ENCODE data around the gene DENND2A.
"Not testable (repeated sequence)": the region's sequence is repeated elsewhere in the genome, so short reads cannot be mapped to it uniquely, and the experiment has no call there.

Gene DENND2A

DNA sequence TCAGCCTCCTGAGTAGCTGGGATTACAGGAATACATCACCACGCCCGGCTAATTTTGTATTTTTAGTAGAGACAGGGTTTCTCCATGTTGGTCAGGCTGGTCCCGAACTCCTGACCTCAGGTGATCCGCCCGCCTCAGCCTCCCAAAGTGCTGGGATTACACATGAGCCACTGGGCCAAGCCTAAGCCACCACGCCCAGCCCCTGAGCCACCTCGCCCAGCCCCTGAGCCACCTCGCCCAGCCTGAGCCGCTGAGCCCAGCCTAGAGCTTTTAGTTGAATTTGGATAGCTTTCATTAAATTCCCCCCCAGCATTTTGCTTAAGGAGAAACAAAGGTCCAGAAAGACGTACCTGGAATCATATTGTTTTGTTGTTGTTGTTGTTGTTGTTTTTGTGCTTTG is 29.2 kb upstream of the DENND2A start:
- H3K18ac ChIP-seq (ENCODE audit: low read length); H4K12ac ChIP-seq (ENCODE audit: low read depth, low read length); H2BK12ac ChIP-seq (ENCODE audit: low read length); H2AFZ ChIP-seq (ENCODE audit: insufficient read depth, low read length, poor library complexity); H3K36me3 ChIP-seq (ENCODE audit: control insufficient read depth in 1 of 2, insufficient read depth in 2 of 2, low read length in 2 of 2); H4K91ac ChIP-seq (ENCODE audit: low read depth, low read length); H3K9ac ChIP-seq (ENCODE audit: low read length); H3K4me3 ChIP-seq (ENCODE audit: low read depth, low read length); H2AK5ac ChIP-seq (ENCODE audit: low read length); H3K23ac ChIP-seq (ENCODE audit: low read length); H2BK5ac ChIP-seq (ENCODE audit: low read depth, low read length, poor library complexity); H3K4ac ChIP-seq (ENCODE audit: low read depth, low read length); H3K4me1 ChIP-seq (ENCODE audit: control insufficient read depth in 1 of 2, insufficient read depth in 2 of 2, low read length in 2 of 2); H3K14ac ChIP-seq (ENCODE audit: low read length); H4K8ac ChIP-seq (ENCODE audit: low read depth, low read length); DNase-seq; H3K27ac ChIP-seq (ENCODE audit: low read depth, low read length); H2BK120ac ChIP-seq (ENCODE audit: insufficient read depth, low read length, poor library complexity); H3K9me3 ChIP-seq (ENCODE audit: insufficient read depth, low read depth, low read length); H3K79me1 ChIP-seq (ENCODE audit: low read length); H3K4me2 ChIP-seq (ENCODE audit: low read length); H3K27me3 ChIP-seq (ENCODE audit: insufficient read depth, low read length); H3K79me2 ChIP-seq (ENCODE audit: control insufficient read depth, insufficient read depth, low read length, poor library complexity): not testable (repeated sequence)
- no CpG with 5 or more reads among the region's 10 CpGs for WGBS (ENCODE audit: extremely low coverage, insufficient coverage, insufficient read length)

GRCh38 chr7:140669352-140669751 is 28.7 kb upstream of the DENND2A start:
- H3K4me2 ChIP-seq (ENCODE audit: low read length), result no peak overlapping the region
- no peak overlapping the region for H2BK5ac ChIP-seq (ENCODE audit: low read depth, low read length, poor library complexity)
- DNase-seq, result no peak
- no peaks in the 10 kb centered on the region for H3K36me3 ChIP-seq (ENCODE audit: control insufficient read depth in 1 of 2, insufficient read depth in 2 of 2, low read length in 2 of 2)
- H3K4ac ChIP-seq (ENCODE audit: low read depth, low read length), result no peak overlapping the region
- peaks cover 6% of the 10 kb centered on the region for H3K79me1 ChIP-seq (ENCODE audit: low read length)
- no peak overlapping the region for H4K91ac ChIP-seq (ENCODE audit: low read depth, low read length)
- no peak overlapping the region for H2BK12ac ChIP-seq (ENCODE audit: low read length)
- no peaks in the 10 kb centered on the region for H3K27me3 ChIP-seq (ENCODE audit: insufficient read depth, low read length)
- WGBS (ENCODE audit: extremely low coverage, insufficient coverage, insufficient read length), result no CpG with 5 or more reads among the region's 3 CpGs
- no peak overlapping the region for H4K12ac ChIP-seq (ENCODE audit: low read depth, low read length)
- H2BK120ac ChIP-seq (ENCODE audit: insufficient read depth, low read length, poor library complexity), result no peak overlapping the region
- H2AFZ ChIP-seq (ENCODE audit: insufficient read depth, low read length, poor library complexity), result no peak overlapping the region
- H3K14ac ChIP-seq (ENCODE audit: low read length), result no peak overlapping the region
- H3K9ac ChIP-seq (ENCODE audit: low read length), result no peak overlapping the region
- H3K4me3 ChIP-seq (ENCODE audit: low read depth, low read length), result no peak overlapping the region
- H3K9me3 ChIP-seq (ENCODE audit: insufficient read depth, low read depth, low read length), result no peaks in the 10 kb centered on the region
- H3K79me2 ChIP-seq (ENCODE audit: control insufficient read depth, insufficient read depth, low read length, poor library complexity), result peaks cover 4% of the 10 kb centered on the region
- H3K18ac ChIP-seq (ENCODE audit: low read length), result no peak overlapping the region
- no peak overlapping the region for H2AK5ac ChIP-seq (ENCODE audit: low read length)
- peaks cover 2 to 5% of the 10 kb centered on the region in 2 experiments for H3K4me1 ChIP-seq (ENCODE audit: control insufficient read depth in 1 of 2, insufficient read depth in 2 of 2, low read length in 2 of 2)
- no peak overlapping the region for H4K8ac ChIP-seq (ENCODE audit: low read depth, low read length)
- H3K23ac ChIP-seq (ENCODE audit: low read length), result no peak overlapping the region
- no peak overlapping the region for H3K27ac ChIP-seq (ENCODE audit: low read depth, low read length)

- Histone ChIP-seq H4K8ac (ENCODE audit: low read depth, low read length) (no peak overlapping the region), H3K4me3 (ENCODE audit: low read depth, low read length) (no peak overlapping the region), H3K27me3 (ENCODE audit: insufficient read depth, low read length) (no peaks in the 10 kb centered on the region), H3K9ac (ENCODE audit: low read length) (no peak overlapping the region), H3K18ac (ENCODE audit: low read length) (no peak overlapping the region), H3K9me3 (ENCODE audit: insufficient read depth, low read depth, low read length) (no peaks in the 10 kb centered on the region), H2AK5ac (ENCODE audit: low read length) (no peak overlapping the region), H3K14ac (ENCODE audit: low read length) (no peak overlapping the region), H3K27ac (ENCODE audit: low read depth, low read length) (no peak overlapping the region), H2AFZ (ENCODE audit: insufficient read depth, low read length, poor library complexity) (no peak overlapping the region), H2BK5ac (ENCODE audit: low read depth, low read length, poor library complexity) (no peak overlapping the region), H3K36me3 (ENCODE audit: control insufficient read depth in 1 of 2, insufficient read depth in 2 of 2, low read length in 2 of 2) (no peaks in the 10 kb centered on the region), H3K79me2 (ENCODE audit: control insufficient read depth, insufficient read depth, low read length, poor library complexity) (peaks cover 4% of the 10 kb centered on the region), H3K79me1 (ENCODE audit: low read length) (peaks cover 6% of the 10 kb centered on the region), H3K4me1 (ENCODE audit: control insufficient read depth in 1 of 2, insufficient read depth in 2 of 2, low read length in 2 of 2) (peaks cover 0 to 1% of the 10 kb centered on the region in 2 experiments), H4K91ac (ENCODE audit: low read depth, low read length) (no peak overlapping the region), H2BK12ac (ENCODE audit: low read length) (no peak overlapping the region), H2BK120ac (ENCODE audit: insufficient read depth, low read length, poor library complexity) (no peak overlapping the region), H3K23ac (ENCODE audit: low read length) (no peak overlapping the region), H3K4ac (ENCODE audit: low read depth, low read length) (no peak overlapping the region), H3K4me2 (ENCODE audit: low read length) (no peak overlapping the region), H4K12ac (ENCODE audit: low read depth, low read length) (no peak overlapping the region)
- DNase-seq, result no peak
- no CpG with 5 or more reads among the region's 1 CpG for WGBS (ENCODE audit: extremely low coverage, insufficient coverage, insufficient read length)
Observed at GRCh38 chr7:140668641-140669040, 28.0 kb upstream of the DENND2A start.

- Histone ChIP-seq H2AFZ (ENCODE audit: insufficient read depth, low read length, poor library complexity) (no peak overlapping the region), H2BK120ac (ENCODE audit: insufficient read depth, low read length, poor library complexity) (no peak overlapping the region)
- WGBS (ENCODE audit: extremely low coverage, insufficient coverage, insufficient read length), result no CpG with 5 or more reads among the region's 1 CpG
Observed at GRCh38 chr7:140667476-140667875, 26.9 kb upstream of the DENND2A start.

More at GRCh38 chr7:140667476-140667875, 26.9 kb upstream of the DENND2A start:
- Histone ChIP-seq H2AK5ac (ENCODE audit: low read length) (no peak overlapping the region), H3K18ac (ENCODE audit: low read length) (no peak overlapping the region), H3K4ac (ENCODE audit: low read depth, low read length) (no peak overlapping the region), H3K23ac (ENCODE audit: low read length) (no peak overlapping the region), H3K4me1 (ENCODE audit: control insufficient read depth in 1 of 2, insufficient read depth in 2 of 2, low read length in 2 of 2) (no peaks in the 10 kb centered on the region), H3K4me3 (ENCODE audit: low read depth, low read length) (no peak overlapping the region), H3K79me2 (ENCODE audit: control insufficient read depth, insufficient read depth, low read length, poor library complexity) (no peaks in the 10 kb centered on the region), H3K27ac (ENCODE audit: low read depth, low read length) (no peak overlapping the region), H4K8ac (ENCODE audit: low read depth, low read length) (no peak overlapping the region), H3K9me3 (ENCODE audit: insufficient read depth, low read depth, low read length) (no peaks in the 10 kb centered on the region), H3K9ac (ENCODE audit: low read length) (no peak overlapping the region), H3K14ac (ENCODE audit: low read length) (no peak overlapping the region), H3K27me3 (ENCODE audit: insufficient read depth, low read length) (no peaks in the 10 kb centered on the region), H3K36me3 (ENCODE audit: control insufficient read depth in 1 of 2, insufficient read depth in 2 of 2, low read length in 2 of 2) (no peaks in the 10 kb centered on the region), H3K4me2 (ENCODE audit: low read length) (no peak overlapping the region), H4K12ac (ENCODE audit: low read depth, low read length) (no peak overlapping the region), H3K79me1 (ENCODE audit: low read length) (no peaks in the 10 kb centered on the region), H2BK5ac (ENCODE audit: low read depth, low read length, poor library complexity) (no peak overlapping the region), H4K91ac (ENCODE audit: low read depth, low read length) (no peak overlapping the region), H2BK12ac (ENCODE audit: low read length) (no peak overlapping the region)
- peak; percentile 80 to 89 for DNase-seq
